ENCODE measurements around the gene MYO9A.
A peak's percentile ranks its signal among the peaks of the same experiment; 100 is the strongest.

The MYO9A gene

GRCh38 chr15:71853543-71853942, 264.4 kb downstream of the MYO9A start:
- H3K27ac Mint-ChIP-seq: no peak overlapping the region
- TF ChIP-seq, protein P1, sequence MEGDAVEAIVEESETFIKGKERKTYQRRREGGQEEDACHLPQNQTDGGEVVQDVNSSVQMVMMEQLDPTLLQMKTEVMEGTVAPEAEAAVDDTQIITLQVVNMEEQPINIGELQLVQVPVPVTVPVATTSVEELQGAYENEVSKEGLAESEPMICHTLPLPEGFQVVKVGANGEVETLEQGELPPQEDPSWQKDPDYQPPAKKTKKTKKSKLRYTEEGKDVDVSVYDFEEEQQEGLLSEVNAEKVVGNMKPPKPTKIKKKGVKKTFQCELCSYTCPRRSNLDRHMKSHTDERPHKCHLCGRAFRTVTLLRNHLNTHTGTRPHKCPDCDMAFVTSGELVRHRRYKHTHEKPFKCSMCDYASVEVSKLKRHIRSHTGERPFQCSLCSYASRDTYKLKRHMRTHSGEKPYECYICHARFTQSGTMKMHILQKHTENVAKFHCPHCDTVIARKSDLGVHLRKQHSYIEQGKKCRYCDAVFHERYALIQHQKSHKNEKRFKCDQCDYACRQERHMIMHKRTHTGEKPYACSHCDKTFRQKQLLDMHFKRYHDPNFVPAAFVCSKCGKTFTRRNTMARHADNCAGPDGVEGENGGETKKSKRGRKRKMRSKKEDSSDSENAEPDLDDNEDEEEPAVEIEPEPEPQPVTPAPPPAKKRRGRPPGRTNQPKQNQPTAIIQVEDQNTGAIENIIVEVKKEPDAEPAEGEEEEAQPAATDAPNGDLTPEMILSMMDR (IDR thresholded peaks at IDR 0.05; ENCODE audit: unreplicated experiment in 3 of 3): no peak
- H3K4me3 Mint-ChIP-seq: no peak overlapping the region
- H3K27me3 Mint-ChIP-seq (ENCODE audit: low read depth): no peaks in the 10 kb centered on the region
- H3K9me3 Mint-ChIP-seq: no peaks in the 10 kb centered on the region
- peaks cover 61% of the 10 kb centered on the region for H3K36me3 Mint-ChIP-seq (ENCODE audit: low read depth)
- H3K4me1 Mint-ChIP-seq: peaks cover 4% of the 10 kb centered on the region

DNA sequence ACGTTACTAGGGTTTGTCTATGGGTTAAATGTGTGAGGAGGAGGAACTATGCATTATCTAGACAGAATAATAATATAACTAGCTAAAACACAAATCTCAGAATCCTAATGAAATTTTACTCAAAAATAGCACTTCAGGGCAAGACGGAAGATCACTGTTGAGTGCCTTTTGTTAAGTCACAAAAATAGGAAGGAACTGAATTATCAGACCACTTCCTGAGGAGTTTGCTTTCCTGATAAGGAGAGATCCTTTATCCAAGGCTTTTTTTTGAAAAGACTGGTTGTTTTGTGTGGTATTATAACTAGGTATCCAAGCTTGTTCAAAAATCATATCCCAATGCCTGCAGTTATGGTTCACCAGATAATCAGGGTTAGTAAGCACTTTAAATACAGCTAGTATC, 273.0 kb downstream of the MYO9A start:
- Mint-ChIP-seq H3K9me3 (no peaks in the 10 kb centered on the region), H3K27me3 (ENCODE audit: low read depth) (no peaks in the 10 kb centered on the region), H3K4me3 (no peak overlapping the region), H3K36me3 (ENCODE audit: low read depth) (peaks cover 68% of the 10 kb centered on the region), H3K27ac (no peak overlapping the region), H3K4me1 (no peaks in the 10 kb centered on the region)
- TF ChIP-seq, protein P1 (IDR thresholded peaks at IDR 0.05; ENCODE audit: unreplicated experiment in 3 of 3): no peak

DNA sequence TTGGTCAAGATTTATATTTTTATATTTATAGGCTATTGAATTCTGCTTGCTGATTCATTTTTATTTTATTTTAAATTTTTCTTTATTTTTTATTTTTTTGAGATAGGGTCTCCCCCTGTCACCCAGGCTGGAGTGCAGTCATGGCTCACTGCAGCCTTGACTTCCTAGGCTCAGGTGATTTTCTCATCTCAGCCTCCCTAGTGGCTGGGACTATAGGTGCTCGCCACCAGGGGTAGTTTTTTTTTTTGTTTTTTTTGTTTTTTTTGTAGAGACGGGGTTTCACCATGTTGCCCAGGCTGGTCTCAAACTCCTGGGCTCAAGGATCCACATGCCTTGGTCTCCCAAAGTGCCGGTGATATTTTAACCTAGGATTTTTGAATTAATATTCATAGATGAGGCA, 276.4 kb downstream of the MYO9A start:
- Mint-ChIP-seq H3K9me3 (no peaks in the 10 kb centered on the region), H3K27me3 (ENCODE audit: low read depth) (no peaks in the 10 kb centered on the region), H3K4me1 (peaks cover 5% of the 10 kb centered on the region), H3K36me3 (ENCODE audit: low read depth) (peaks cover 41% of the 10 kb centered on the region), H3K4me3 (no peak overlapping the region), H3K27ac (no peak overlapping the region)
- TF ChIP-seq, protein P1 (IDR thresholded peaks at IDR 0.05; ENCODE audit: unreplicated experiment in 3 of 3): no peak

GRCh38 chr15:71830981-71831380, 287.0 kb downstream of the MYO9A start:
- Mint-ChIP-seq H3K27me3 (ENCODE audit: low read depth) (no peaks in the 10 kb centered on the region), H3K9me3 (no peaks in the 10 kb centered on the region), H3K36me3 (ENCODE audit: low read depth) (peaks cover 46% of the 10 kb centered on the region), H3K4me1 (peaks cover 6% of the 10 kb centered on the region), H3K27ac (no peak overlapping the region), H3K4me3 (no peak overlapping the region)
- TF ChIP-seq, protein P1 (IDR thresholded peaks at IDR 0.05; ENCODE audit: unreplicated experiment in 3 of 3): no peak

DNA sequence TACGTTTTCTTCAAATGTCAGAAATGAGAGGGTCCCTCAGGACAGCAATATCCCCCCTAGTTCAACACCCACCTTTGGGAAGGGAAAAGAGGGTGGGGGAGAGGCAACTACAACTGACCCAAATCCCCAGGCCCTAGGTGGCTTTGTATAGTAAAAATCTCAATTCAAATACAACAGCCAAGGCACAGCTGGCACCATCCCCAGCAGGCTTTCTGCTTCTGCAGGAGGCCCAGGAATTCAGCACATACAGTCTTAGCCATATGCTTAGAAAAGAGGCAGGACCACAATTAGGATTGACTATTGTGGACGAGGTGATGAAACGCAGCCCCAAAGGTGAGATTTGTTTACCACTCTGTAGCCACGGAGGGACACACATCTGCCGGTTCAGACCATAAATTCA, 291.8 kb downstream of the MYO9A start:
- H3K36me3 Mint-ChIP-seq (ENCODE audit: low read depth): peaks cover 87% of the 10 kb centered on the region
- no peak overlapping the region for H3K27ac Mint-ChIP-seq
- no peak overlapping the region for H3K4me3 Mint-ChIP-seq
- peaks cover 8% of the 10 kb centered on the region for H3K9me3 Mint-ChIP-seq
- no peaks in the 10 kb centered on the region for H3K27me3 Mint-ChIP-seq (ENCODE audit: low read depth)
- TF ChIP-seq, protein P1 (IDR thresholded peaks at IDR 0.05; ENCODE audit: unreplicated experiment in 3 of 3): no peak
- peaks cover 30% of the 10 kb centered on the region for H3K4me1 Mint-ChIP-seq

DNA sequence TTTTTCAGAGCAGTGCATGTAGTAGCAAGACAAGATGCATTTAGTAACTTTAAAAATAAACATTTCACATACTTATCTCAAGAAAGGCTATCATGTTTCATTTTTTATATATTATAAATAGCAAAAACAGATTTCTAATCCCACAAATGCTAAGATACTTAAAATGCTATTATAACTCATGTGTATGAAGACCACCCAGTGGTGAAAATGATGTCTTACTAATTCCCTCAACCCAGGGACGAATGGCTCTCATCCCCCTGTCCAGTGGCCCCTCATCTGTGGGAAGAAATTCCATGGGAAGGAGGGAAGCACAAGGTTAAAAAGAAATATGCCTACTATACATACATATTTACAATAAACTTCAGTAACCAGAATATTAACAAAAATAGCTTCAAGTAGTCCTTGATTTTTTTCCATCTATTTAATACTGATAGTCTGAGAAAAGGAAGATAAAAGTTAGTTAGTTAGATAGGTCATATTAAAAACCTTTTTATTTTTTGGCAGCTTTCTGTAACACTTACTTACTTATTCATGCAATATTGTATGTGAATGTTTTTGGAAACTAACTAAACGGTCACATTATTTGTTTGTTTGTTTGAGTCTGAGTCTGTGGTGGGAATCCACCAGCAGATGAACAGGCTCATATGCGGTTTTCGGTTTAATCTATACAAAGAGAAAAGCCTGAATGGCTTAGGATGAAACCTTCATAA, 292.8 kb downstream of the MYO9A start:
- TF ChIP-seq, protein P1 (IDR thresholded peaks at IDR 0.05; ENCODE audit: unreplicated experiment in 3 of 3): no peak
- H3K27ac Mint-ChIP-seq: peak overlapping the region in 2 of 3 experiments; percentile 52 to 62
- peaks cover 15% of the 10 kb centered on the region for H3K9me3 Mint-ChIP-seq
- H3K4me3 Mint-ChIP-seq: no peak overlapping the region
- peaks cover 94% of the 10 kb centered on the region for H3K36me3 Mint-ChIP-seq (ENCODE audit: low read depth)
- peaks cover 30% of the 10 kb centered on the region for H3K4me1 Mint-ChIP-seq
- H3K27me3 Mint-ChIP-seq (ENCODE audit: low read depth): no peaks in the 10 kb centered on the region

Measured in nephron (organoid).